Measurements from ENCODE around the gene ECSCR. TPM values are rescaled to one million over a fixed set of nuclear protein-coding genes. Genes with fewer than 3 reads are reported as not detected.
"Not testable (repeated sequence)": the region's sequence is repeated elsewhere in the genome, so short reads cannot be mapped to it uniquely, and the experiment has no call there.

Gene ECSCR
- total RNA-seq, 1 experiment from 2014 or later = not detected

DNA sequence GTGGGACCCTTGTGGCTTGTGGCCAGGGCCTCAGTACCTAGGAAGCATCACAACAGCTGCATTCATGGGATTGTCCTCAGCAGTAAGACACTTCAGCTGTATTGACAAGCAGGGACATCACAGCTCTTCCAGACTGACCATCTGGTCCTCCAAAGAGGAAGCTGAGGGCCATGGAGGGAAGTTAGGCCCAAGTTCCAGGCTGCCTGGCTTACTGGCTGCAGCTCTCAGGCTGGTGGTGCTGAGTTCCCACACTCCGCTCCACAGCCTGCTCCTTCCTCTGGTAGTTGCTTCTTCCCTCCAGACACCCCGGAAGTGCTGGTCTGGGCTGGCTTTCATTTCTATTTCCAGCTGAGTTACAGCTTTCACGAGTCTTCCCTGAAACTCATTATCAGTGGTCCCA is 25.7 kb upstream of the ECSCR start:
- Mint-ChIP-seq H3K4me1 (ENCODE audit: insufficient read depth, unreplicated experiment) (no peaks in the 10 kb centered on the region), H3K36me3 (ENCODE audit: insufficient read depth, unreplicated experiment) (no peaks in the 10 kb centered on the region), H3K27ac (ENCODE audit: low read depth, unreplicated experiment) (no peak overlapping the region), H3K9me3 (ENCODE audit: unreplicated experiment) (no peaks in the 10 kb centered on the region), H3K27me3 (ENCODE audit: insufficient read depth, unreplicated experiment) (no peaks in the 10 kb centered on the region), H3K4me3 (ENCODE audit: unreplicated experiment) (no peak overlapping the region)
- POLR2A ChIA-PET = interaction anchor here (1.1 kb wide), 1 partner anchor 43 kb away, joined by 5 read pairs; no protein-coding TSS in a partner anchor
- DNase-seq (ENCODE audit: unreplicated experiment) = no peak
- intact Hi-C loops (cut with micrococcal nuclease) = no loop called here
- no TSS peak for BruUV-seq (replicated peaks)
- TF ChIP-seq, protein P1, sequence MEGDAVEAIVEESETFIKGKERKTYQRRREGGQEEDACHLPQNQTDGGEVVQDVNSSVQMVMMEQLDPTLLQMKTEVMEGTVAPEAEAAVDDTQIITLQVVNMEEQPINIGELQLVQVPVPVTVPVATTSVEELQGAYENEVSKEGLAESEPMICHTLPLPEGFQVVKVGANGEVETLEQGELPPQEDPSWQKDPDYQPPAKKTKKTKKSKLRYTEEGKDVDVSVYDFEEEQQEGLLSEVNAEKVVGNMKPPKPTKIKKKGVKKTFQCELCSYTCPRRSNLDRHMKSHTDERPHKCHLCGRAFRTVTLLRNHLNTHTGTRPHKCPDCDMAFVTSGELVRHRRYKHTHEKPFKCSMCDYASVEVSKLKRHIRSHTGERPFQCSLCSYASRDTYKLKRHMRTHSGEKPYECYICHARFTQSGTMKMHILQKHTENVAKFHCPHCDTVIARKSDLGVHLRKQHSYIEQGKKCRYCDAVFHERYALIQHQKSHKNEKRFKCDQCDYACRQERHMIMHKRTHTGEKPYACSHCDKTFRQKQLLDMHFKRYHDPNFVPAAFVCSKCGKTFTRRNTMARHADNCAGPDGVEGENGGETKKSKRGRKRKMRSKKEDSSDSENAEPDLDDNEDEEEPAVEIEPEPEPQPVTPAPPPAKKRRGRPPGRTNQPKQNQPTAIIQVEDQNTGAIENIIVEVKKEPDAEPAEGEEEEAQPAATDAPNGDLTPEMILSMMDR (IDR thresholded peaks at IDR 0.05; ENCODE audit: unreplicated experiment) = no peak
- CTCF ChIA-PET = interaction anchor here (0.6 to 1.6 kb wide), 6 partner anchors 17 to 68 kb away, joined by 3 to 5 read pairs (median 3); partner anchors contain the start of gene SMIM33

DNA sequence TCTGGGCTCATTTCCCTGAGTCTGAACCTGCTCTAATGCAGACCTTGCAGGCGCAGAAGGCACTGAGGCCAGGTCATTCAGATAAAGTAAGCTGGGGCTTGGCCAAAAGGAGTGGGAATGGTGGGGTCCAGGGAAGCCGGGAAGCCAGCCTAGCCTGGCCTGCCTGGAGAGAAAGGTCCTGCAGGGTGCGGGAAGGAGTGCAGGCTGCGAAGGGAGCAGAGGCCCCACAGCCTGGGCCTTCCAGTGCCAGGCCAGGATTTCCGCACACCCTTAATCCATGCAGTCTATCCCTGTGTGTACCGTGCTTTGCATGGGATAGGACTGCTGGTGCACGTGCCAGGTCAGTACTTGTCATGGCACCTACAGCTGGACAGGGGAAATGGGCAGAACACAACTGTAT is 23.7 kb upstream of the ECSCR start:
- no peak for DNase-seq (ENCODE audit: unreplicated experiment)
- intact Hi-C loops (cut with micrococcal nuclease) = no loop called here
- Mint-ChIP-seq H3K36me3 (ENCODE audit: insufficient read depth, unreplicated experiment) (peaks cover 7% of the 10 kb centered on the region), H3K27ac (ENCODE audit: low read depth, unreplicated experiment) (no peak overlapping the region), H3K27me3 (ENCODE audit: insufficient read depth, unreplicated experiment) (no peaks in the 10 kb centered on the region), H3K4me1 (ENCODE audit: insufficient read depth, unreplicated experiment) (peaks cover 17% of the 10 kb centered on the region), H3K4me3 (ENCODE audit: unreplicated experiment) (no peak overlapping the region), H3K9me3 (ENCODE audit: unreplicated experiment) (no peaks in the 10 kb centered on the region)
- BruUV-seq (replicated peaks) = no TSS peak
- TF ChIP-seq, protein P1 (IDR thresholded peaks at IDR 0.05; ENCODE audit: unreplicated experiment) = no peak
- ChIA-PET CTCF (interaction anchor here (0.7 to 1.2 kb wide), 3 partner anchors 27 to 134 kb away, joined by 3 read pairs; no protein-coding TSS in a partner anchor), POLR2A (interaction anchor here (1.1 kb wide), 1 partner anchor 10 kb away, joined by 3 read pairs; no protein-coding TSS in a partner anchor)

DNA sequence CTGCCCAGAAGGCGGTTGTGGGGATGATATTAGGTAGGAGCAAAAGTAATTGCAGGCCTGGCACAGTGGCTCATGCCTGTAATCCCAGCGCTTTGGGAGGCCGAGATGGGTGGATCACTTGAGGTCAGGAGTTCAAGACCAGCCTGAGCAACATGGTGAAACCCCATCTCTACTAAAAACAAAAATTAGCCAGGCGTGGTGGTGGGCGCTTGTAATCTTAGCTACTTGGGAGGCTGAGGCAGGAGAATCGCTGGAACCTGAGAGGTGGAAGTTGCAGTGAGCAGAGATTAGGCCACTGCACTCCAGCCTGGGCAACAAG is 20.3 kb upstream of the ECSCR start:
- Mint-ChIP-seq H3K36me3 (ENCODE audit: insufficient read depth, unreplicated experiment) (peaks cover 16% of the 10 kb centered on the region), H3K4me3 (ENCODE audit: unreplicated experiment) (peak overlapping the region; percentile 77), H3K27ac (ENCODE audit: low read depth, unreplicated experiment) (peak overlapping the region; percentile 92), H3K4me1 (ENCODE audit: insufficient read depth, unreplicated experiment) (peaks cover 24% of the 10 kb centered on the region)
- H3K27me3 Mint-ChIP-seq (ENCODE audit: insufficient read depth, unreplicated experiment); DNase-seq (ENCODE audit: unreplicated experiment); H3K9me3 Mint-ChIP-seq (ENCODE audit: unreplicated experiment): not testable (repeated sequence)
- intact Hi-C loops (cut with micrococcal nuclease) = loop anchor here (1.0 to 2.0 kb wide), 2 partner anchors 30 to 44 kb away; partner anchors contain the start of gene DNAJC18
- CTCF ChIA-PET = interaction anchor here (0.6 to 3.3 kb wide), 12 partner anchors 13 to 151 kb away, joined by 3 to 27 read pairs (median 6); no protein-coding TSS in a partner anchor
- POLR2A ChIA-PET = interaction anchor here (0.7 to 2.4 kb wide), 18 partner anchors 9 to 189 kb away, joined by 3 to 17 read pairs (median 6); partner anchors contain the start of genes DNAJC18, PAIP2, SPATA24 and UBE2D2
- BruUV-seq (replicated peaks) = TSS peak; percentile 88

DNA sequence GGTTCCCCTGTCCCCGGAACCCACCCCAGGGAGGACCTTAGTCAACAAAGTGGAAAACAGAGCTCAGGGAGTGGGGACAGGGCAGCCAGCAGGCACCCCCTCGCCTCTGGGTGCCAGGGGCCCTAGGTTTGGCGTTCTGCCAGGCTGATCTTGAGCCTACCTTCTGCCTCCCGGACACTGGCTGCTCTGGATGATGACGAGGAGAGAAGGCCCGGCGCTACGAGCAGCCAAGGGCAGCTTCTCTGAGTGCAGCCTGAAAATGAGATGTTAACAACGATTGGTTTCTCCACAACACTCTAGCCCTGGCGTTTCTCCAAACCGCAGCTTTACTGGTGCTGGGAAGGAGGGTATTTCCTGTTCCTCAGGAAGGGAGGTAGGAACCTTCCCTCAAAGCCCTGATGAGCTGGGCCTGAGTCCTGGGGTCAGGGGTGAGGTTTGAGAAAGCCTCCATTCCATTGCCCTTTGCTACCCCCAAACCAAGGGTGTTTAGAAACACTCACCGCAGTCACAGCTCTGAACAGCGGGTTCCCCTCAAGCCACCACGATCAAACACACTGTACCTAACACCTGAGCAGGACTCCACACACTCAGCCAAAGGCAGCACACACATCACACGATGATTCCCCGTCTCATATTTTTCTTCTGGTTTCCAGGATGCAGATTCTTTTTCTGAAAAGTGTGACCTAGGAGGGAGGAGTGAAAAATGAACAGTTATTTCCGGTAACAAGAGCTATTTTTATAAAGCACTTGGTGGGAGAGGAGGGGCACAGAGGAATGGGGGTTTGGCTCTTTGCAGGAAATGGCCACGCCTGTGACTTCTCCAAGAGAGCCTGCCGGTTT is 19.7 kb upstream of the ECSCR start, which contains the start of gene STING1:
STING1 (minus strand) TSS at position 709 of the 840 bp plus-strand sequence. CDS start 1,054 bp downstream, outside the sequence.
- H3K27ac Mint-ChIP-seq (ENCODE audit: low read depth, unreplicated experiment) = peak within 1 kb of the TSS; percentile 92
- TF ChIP-seq, protein P1 (IDR thresholded peaks at IDR 0.05; ENCODE audit: unreplicated experiment) = peak; percentile 1
- peak; percentile 100 for DNase-seq (ENCODE audit: unreplicated experiment)
- POLR2A ChIA-PET = interaction anchor here (0.5 to 2.4 kb wide), 26 partner anchors 8 to 730 kb away, joined by 3 to 17 read pairs (median 4); partner anchors contain the start of genes DNAJC18, PAIP2, SPATA24 and UBE2D2
- H3K36me3 Mint-ChIP-seq (ENCODE audit: insufficient read depth, unreplicated experiment) = peaks cover 16% of the 10 kb centered on the region
- TSS peak; percentile 69 for BruUV-seq (replicated peaks)
- CTCF ChIA-PET = interaction anchor here (0.8 to 3.3 kb wide), 14 partner anchors 10 to 152 kb away, joined by 3 to 27 read pairs (median 5); partner anchors contain the start of gene ECSCR
- intact Hi-C loops (cut with micrococcal nuclease) = loop anchor here (1.0 to 2.0 kb wide), 2 partner anchors 31 to 43 kb away; partner anchors contain the start of gene DNAJC18
- H3K9me3 Mint-ChIP-seq (ENCODE audit: unreplicated experiment) = no peaks in the 10 kb centered on the region
- no peaks in the 10 kb centered on the region for H3K27me3 Mint-ChIP-seq (ENCODE audit: insufficient read depth, unreplicated experiment)
- H3K4me3 Mint-ChIP-seq (ENCODE audit: unreplicated experiment) = peak within 1 kb of the TSS; percentile 77
- peaks cover 24% of the 10 kb centered on the region for H3K4me1 Mint-ChIP-seq (ENCODE audit: insufficient read depth, unreplicated experiment)

All from MCF 10A (cell line).